Activated CD8-positive, alpha-beta memory T cell treated with anti-CD3 and anti-CD28 coated beads for 48 hours (primary cell): Measurements from ENCODE around the gene LRRC46.

Experiments used
- DNase-seq, 3 experiments: peaks; one replicate each; pipeline ENCODE4 v3.0.0-alpha.2; 2020; ENCODE audit warnings: low read depth in 2 of 3, low spot score in 2 of 3

The LRRC46 gene

DNA sequence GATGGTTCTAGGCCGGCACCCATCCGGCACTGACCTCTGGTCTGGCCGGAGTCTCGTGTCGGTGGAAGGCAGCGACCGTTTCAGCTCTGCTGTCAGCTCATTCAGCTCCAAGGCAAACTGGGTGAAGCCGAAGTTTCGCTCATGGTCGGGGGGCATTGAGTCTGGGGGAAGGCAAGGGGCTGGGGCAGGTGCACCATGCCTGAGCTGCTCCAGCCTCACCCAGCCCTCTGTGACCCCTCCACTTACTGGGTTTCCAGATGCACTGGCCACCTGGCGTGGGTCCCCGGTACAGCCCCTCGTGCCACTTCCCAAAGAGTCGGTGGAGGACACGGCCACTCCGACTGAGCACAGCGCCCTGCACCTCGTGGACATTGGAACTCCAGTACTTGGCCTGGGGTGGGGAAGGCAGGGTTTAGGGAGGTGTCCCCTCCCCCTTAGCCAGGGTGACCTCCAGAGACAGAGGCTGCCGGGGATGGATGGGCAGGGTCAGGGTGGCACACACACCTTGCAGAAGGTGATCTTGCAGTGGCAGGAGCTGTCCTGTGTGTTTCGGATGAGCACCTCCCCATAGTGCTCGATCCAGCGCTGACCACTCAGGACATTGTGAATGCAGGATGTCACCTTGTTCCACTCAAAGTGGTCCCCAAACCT is 22.5 kb upstream of the LRRC46 start:
- DNase-seq: no peak

DNA sequence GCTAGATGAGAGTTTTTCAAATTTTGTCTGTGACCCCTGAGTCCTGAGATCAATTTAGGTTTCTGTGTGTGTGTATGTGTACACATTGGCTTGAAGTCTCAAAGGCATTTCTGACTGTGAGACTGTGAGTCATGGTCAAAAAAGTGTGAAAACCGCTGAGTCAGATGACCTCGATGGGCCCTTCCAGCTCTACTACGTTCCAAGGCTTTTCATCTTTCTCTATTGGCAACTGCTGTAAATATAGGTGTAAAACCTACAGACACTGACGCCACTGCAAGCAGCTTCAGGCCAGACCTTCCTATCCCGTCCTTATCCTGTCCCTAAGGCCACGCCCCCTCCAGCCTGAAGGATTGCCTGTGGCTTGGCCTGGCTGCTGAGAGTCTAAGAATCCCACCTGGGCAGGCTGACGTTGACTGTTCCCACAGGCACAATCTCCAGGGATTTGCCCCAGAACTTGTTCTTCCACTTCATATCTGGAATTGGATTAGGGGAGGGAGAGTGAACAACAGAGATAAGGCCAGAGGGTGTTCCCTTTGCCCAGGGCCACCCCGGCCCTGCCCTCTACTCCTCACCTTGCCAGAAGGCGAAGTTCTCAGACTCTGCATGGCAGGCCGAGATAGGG is 21.2 kb upstream of the LRRC46 start:
- no peak for DNase-seq

DNA sequence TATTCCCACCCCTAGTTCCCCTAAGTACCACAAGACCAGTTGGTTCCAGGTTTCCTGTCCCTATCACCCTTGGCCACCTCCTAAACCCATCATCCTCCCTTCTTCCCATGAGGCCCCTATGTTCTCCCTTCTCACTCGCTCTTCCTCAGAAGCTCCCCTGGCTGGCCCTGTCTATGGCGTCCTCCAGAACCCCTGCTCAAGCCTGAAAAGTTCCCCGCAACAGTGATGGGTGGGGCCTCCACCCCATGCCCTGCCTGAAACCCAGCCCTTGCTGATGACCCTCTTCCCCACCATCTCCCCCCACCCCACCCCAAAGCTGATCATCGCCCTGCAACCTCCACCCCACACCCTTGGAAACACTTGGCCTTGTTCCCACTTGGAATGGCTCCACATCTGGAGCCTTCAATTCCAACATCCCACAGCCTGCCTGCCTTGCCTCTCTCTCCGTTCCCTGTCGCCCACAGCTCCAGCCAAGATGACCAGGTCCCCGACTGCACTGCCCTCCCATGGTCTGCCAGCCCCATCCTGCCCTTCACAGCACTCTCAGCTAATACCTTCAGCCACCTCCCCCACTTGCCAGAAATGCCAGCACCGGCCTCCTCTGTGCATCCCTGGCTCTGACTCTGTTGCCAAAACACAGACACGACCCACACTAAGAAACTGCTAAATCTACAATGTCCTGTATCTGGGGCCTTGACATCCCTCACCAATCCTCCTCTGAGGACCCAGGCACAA is 20.4 kb upstream of the LRRC46 start:
- DNase-seq: no peak

DNA sequence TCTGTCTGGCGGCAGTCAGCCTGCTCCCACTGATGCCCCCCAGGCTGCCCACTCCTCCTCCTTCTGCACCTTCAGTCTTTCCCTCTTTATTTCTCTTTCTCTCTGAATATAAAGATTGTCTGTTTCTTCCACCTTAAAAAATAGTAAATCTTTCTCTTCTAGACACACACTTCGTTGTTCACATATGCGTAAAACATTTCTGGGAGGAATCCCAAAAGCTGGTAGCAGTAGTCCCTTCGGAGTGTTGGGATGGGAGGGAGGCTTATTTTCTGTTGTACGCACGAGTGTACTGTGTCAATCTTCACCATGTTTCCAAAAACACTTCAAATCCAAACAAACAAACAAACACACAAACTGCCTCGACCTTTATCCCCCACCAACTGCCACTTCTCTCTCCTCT is 19.8 kb upstream of the LRRC46 start:
- no peak for DNase-seq

DNA sequence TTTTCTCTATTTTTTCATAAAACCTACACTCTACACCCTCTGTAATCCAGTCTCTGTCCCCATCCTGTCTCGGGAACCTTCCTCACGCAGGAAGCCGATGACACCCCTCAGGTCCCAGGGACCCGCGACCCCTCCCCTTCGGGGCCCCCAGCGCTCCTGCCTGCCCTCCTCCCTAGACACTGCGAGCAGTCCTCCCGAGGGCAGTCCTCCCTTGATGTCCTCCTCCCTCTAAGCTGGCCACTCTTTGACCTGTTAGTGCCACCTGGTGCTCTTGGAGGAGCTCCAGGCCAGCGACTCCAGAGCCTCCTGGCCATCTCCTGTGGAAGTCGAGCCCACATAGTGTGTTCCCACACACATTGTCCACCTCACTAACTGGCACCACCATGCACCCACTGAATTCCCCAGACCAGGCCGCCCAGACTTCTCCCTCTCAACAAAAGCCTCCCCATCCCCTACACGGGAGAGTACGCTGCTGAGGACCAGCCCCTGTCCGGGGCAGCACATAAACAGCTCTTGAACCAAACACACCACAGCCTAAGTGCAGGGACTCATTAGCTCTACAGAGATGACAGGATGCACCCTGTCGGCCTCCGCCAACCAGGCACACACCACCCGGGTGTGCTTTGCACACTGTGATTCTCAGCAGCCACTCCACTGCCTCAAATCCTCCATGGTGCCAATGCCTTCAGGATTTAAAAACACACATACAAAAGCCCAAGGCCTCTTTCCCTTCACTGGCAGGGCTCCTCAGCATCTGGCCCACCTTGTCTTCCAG is 19.1 kb upstream of the LRRC46 start:
- DNase-seq: no peak

DNA sequence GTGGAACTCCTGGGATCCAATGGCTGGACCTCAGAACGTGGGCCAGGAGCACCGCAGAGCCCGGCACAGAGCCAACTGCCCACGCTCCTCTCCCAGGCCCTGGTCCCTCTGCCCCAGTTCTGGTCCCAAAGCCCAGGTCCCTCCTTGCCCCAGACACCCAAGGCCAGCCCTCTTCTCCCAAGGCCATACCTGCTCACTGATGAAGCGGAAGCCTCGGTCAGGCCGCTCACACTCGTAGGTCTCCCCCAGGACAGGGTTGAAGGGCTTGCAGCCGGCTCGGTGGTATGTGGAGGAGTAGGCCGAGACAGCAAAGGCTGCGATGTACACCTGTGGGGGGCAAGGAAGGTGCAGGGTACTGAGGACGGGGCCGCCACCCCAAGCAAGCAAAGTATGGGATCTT is 18.4 kb upstream of the LRRC46 start:
- no peak for DNase-seq

DNA sequence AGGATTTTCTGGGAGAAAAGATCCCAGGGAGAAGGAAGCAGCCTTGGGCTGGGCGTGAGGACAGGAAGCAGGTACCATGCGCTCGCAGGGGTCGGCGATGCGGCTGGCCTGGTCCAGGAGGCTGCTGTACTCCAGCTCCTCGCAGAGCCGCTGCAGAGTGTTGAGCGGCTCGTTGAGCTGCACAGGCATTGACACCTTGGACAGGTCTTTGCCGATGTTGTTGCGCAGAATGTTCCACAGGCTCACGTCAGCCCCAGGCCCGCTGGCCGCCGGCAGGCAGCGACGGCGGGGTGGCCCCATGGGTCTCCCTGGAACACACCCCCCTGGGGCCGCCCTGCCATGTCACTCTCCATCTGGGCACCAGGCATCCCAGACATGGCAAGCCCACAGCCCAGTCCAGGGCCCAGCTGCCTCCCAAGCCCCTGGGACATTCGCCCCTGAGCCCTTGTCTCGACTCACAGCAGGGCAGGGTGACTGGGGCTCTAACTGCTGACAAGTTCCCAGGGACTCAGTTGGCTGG is 17.9 kb upstream of the LRRC46 start:
- no peak for DNase-seq

DNA sequence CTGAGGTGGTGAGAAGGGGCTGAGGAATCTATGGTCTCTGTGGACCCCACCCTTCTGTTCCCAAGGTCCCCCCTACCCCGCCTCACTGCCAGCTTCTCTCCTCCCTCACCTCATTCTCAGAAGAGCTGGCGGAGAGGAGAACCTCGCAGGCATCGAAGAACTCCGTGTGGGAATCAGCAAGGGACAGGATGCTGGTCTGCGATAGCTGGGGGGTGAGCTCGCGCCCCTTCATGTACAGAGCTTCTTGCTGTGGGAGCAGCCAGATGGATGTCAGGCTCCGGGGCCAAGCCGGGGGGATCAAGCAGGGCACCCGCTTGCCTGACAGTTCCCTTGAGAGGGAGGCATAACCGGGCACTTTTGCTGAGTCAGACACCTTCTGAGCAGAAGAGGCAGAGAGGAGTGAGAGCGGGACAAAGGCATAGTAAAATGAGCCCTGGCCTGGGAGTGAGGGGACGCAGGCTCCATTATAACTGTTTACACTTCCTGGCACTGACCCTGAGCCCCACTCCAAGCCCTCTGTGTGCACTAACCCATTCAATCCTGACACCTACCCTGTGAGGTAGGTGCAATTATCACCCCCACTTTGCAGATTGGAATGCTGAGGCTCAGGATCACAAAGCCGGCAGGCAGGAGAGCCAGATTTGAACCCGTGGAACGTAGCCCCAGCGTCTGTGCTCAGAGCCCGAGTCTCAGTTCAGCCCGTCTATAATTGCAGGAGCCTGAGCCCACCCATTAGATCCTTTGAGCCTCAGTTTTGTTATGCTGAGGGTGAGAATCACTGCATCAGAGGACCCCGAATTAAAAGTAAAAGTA is 16.2 kb upstream of the LRRC46 start:
- no peak for DNase-seq

DNA sequence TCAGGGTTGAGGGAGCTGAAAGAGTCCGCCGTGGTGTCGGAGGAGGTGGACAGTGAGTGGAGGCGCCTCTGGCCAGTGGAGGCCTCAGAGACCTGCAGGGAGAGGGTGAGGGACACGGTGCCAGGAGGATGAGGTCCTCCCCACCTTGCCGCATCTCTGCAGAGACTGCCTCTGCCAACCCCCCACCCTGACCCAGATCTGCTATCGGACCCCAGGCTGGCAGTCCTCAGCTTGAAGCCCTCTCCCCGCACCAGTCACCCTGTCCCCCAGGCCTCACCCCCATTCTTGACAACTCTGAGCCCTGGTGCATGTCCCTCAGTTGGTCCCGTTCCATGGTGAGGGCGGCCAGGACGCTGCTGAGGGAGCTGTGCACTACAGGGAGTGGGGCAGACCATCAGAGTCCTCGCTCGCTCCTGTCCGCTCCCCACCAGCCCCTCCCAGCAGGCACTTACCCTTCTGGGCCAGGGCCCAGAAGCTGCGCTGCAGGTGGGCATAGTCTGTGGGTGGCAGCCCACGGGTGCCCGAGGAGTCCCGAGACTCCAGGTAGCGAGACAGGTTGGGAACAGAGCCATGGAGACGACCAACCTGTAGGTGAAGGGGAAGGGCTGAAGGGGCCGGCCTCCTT is 15.2 kb upstream of the LRRC46 start:
- no peak for DNase-seq

DNA sequence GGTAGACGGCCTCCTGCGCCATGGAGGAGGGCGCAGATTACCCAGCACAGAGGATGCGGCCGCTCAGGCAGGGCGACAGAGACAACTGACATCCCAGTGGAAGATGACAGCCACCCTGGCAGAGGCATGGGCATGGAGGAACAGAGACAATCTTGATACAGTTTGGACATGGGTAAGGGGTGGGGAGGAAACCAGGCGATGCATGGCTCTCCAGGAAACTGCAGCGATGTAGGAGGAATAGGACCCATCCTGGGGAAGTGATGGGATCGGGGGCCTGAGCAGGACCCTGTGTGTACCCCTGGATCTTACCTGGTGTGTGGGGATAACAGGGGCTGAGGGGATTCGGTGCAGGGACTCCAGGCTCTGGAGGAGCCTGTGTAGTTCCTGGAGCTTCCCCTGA is 14.5 kb upstream of the LRRC46 start:
- no peak for DNase-seq

DNA sequence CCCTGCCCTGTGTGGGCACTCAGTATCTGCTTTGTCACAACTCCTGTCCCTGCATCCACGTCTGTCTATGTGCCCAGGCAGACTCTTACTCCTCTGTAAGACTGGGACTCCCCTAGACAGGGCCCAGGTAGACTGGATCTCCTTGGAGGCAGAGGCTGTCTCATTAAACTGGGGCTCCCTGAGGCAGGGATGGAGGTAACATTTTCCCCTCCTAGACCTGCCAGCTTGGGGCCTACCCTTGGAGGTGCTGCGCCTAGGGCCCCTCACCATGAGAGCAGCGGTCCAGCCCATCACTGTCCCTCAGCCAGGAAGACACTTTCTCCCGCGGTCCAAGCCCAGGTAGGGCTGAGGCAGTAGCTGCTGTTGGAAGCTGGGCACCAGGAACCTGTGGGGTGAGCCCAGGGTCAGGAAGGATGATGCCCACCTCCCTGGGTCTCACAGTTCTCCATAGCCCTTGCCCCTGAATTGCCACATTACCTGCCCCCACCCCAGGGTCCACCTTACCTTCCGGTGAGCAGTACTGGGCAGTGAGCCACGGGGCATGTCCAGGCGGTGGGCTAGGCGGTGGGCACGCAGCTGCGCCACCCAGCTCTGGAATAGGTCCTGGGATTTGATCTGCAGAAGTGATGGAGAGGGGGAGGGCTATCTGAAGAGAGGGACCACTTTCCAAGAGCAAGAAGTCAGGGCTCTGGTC is 13.3 kb upstream of the LRRC46 start:
- no peak for DNase-seq

DNA sequence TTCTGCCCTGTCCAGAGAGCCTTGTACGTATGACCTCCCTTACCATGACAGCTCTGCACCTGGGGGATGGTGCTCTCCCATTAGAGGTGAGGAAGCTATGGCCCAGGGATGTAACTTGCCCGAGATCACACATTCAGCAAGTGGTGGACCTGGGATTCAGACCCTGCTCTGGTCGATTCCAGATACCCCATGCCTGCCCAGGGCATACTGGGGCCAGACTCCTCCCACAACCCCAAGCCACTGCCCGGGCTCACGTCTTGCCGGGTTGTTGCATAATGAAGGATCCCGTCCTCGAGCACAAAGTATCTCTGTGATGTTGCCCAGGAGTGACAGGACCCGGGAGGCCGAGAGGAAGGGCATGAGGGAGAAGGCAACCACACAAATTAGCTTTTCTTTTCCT is 12.0 kb upstream of the LRRC46 start:
- DNase-seq: no peak

DNA sequence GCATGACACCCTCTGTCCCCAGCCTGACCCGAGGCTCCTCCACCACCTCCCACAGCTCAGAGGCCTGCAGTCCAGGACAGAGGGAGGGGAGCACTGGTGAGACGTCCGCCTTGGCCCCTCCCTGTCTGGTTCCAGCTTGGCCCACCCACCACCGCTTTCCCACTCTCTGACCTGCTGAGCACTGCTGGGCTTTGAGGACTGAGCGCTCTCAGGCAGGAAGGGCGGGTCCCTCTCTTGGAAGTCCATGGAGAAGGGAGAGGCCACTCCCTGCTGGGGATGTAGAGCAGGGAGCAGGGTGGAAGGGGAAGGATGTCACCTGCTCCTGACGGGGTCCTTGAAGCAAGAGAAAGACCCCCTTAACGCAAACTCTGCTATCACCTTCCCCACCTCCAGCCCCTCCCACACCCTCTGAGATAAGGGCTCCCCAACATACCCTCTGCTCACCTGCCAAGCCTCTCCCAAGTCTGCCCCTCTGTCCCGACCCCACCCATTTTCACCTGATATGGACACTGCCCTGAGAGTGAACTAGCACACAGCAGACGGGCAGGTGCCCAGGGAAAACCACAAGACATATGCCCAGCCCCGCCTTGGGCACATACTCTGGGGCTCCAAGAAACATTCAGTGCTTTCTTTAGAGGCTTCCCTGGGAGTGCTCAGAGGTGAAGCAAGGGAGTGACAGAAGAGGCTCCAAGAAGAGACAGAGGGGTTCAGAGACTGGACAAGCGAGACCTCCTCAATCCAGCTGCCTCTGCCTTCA is 11.3 kb upstream of the LRRC46 start:
- DNase-seq: no peak

DNA sequence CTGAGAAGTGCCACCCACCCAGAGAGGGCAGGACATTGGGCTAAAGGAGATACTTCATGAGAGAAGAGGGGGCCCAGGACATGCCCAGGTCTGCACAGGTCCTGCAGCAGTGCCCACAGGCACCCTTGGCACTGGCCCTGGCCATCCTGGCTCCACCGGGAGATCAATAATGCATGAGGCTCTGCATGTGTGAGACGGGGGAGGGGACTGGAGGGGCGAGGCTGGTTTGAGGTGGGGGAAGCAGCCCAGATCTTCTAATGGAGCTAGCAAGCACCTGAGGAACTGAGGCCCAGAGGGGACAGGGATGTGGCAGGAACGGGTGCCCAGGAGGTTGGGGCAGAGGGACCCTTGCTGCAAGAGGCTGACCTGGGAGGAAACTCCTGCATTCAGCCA is 10.4 kb upstream of the LRRC46 start:
- DNase-seq: no peak

DNA sequence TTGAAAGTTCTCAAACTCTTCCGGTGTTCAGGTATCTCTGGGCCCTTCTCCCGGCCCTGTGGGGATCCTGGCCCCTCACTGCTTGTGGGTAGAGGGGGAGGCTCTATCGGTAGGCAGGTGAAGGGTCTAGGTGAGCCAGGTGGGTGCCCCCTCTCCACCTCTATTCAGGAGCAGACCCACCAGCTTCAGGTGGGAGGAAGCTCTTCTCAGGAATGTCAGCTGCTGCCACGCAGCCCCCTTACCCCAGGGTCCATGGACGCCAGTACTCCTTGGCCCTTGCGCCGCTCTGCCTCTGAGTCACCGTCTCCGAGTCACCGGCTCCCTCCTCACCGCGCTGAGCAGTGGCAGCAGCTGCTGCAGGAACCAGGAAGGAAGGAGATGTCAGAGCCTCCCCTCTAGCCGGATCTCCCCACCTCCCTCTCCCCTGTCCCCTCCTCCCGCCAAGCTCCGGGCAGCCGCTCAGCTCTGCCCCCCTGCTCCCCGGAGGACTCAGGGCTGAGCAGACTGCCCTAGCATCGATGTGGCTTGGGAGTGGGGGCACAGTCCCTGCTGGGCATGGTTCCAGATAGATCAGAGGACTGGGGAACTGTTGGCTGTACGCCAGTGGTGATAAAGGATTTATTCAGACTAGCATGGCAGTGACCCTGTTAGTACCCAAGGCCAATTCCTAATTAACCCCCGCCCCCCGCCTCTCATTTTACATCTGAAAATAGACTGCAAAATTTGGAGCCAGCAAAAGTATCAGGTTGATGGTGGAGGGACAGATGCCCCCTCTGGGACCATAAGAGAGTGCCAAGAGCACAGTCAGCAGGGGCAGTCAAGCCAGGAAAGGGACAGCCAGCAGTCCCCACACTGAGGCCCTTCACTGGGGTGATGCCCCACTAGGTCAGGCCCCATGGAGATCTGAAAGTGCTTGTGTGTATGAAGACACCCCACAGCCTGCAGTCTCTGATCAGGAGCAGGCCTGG is 9.8 kb upstream of the LRRC46 start, which contains the start of gene OSBPL7:
TSS of gene OSBPL7 (minus strand) at position 371 of the 968 bp plus-strand sequence. CDS start 1,516 bp downstream, outside the sequence.
- peak in 2 of 3 experiments; percentile 42 to 56 for DNase-seq

DNA sequence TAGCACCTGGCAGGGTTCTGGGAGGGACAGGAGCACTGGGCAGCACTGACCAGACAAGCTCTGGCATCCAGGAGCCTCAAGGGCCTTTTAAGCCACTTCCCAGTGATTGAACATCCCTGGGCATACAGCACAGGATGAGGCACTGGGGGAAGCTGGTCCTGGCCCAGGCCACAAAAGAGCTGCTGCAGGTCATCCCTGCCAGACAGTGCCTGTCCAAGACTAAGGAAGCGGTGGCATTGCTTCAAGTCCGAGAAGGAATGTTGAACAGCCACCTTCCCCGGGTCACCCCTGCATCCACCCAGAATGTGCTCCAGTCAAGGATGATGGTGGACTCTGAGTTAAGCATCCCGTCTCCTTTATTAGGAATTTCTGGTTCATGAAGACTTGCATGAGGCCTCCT is 8.7 kb upstream of the LRRC46 start:
- no peak for DNase-seq

DNA sequence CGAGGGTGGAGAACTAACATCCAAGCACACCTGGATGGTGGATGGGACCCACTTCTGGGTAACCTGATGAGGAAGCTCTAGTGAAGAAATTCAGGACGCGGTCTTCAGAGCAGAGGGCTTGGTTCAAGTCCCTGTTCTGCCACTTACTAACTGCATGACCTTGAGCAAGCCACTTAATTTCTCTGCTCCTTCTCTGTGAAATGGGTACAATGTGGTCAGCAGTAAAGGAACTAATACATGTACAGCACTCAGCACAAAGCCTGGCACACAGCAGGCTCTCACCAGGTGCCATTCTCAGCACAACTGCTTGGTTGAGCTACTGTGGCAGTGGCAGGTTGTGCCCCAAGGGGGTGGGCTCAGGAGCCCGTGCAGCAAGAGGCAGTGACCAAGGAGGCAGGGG is 8.0 kb upstream of the LRRC46 start:
- DNase-seq: no peak

DNA sequence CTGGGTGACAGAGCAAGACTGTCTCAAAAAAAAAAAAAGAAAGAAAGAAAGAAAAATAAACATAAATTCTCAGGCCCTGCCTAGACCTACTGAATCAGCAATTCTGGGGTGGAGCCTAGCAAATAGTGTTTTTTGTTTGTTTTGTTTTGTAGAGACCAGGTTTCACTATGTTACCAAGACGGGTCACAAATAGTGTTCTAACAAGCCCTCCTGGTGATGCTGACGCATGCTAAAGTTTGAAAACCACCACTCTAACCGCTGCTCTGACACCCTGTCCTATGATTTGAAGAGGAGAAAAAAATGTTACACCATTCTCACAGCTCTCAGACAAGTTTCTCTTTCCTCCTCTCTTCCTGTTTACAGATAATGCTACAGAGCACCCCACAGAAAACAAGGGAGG is 1.6 kb upstream of the LRRC46 start:
- DNase-seq: no peak
